Measurements from ENCODE around the gene PRUNE1.

PRUNE1 gene

GRCh38 chr1:150981177-150981804 is 27.0 kb upstream of the PRUNE1 start:
- DNase-seq (ENCODE audit: extremely low read depth, insufficient read length): no peak
- Histone ChIP-seq H3K4me3 (replicated peaks; ENCODE audit: low read depth, low read length) (no peak overlapping the region), H3K36me3 (ENCODE audit: control insufficient read depth, insufficient read depth, low read length) (no peaks in the 10 kb centered on the region), H3K27me3 (replicated peaks; ENCODE audit: control insufficient read depth, insufficient read depth, low read length) (no peaks in the 10 kb centered on the region)
- no peak for TF ChIP-seq CTCF (IDR thresholded peaks at IDR 0.05; ENCODE audit: insufficient read depth, low read length, poor library complexity, severe bottlenecking)

- H3K4me3 ChIP-seq (replicated peaks; ENCODE audit: low read depth, low read length): no peak within 1 kb of the TSS
Observed at GRCh38 chr1:150981805-150982712, 26.2 kb upstream of the PRUNE1 start, which contains the start of gene ANXA9. ANXA9 (plus strand) TSS chr1:150982292; CDS start chr1:150983106, 814 bp downstream.

GRCh38 chr1:150985179-150985825 is 22.9 kb upstream of the PRUNE1 start:
- Histone ChIP-seq H3K4me3 (replicated peaks; ENCODE audit: low read depth, low read length) (no peak overlapping the region), H3K36me3 (ENCODE audit: control insufficient read depth, insufficient read depth, low read length) (no peaks in the 10 kb centered on the region), H3K27me3 (replicated peaks; ENCODE audit: control insufficient read depth, insufficient read depth, low read length) (no peaks in the 10 kb centered on the region)
- TF ChIP-seq CTCF (IDR thresholded peaks at IDR 0.05; ENCODE audit: insufficient read depth, low read length, poor library complexity, severe bottlenecking): no peak
- DNase-seq (ENCODE audit: extremely low read depth, insufficient read length): no peak

More at GRCh38 chr1:150981805-150982712, 26.2 kb upstream of the PRUNE1 start, which contains the start of gene ANXA9:
- Histone ChIP-seq H3K27me3 (replicated peaks; ENCODE audit: control insufficient read depth, insufficient read depth, low read length) (no peaks in the 10 kb centered on the region), H3K36me3 (ENCODE audit: control insufficient read depth, insufficient read depth, low read length) (no peaks in the 10 kb centered on the region)
- no peak for DNase-seq (ENCODE audit: extremely low read depth, insufficient read length)
- no peak for TF ChIP-seq CTCF (IDR thresholded peaks at IDR 0.05; ENCODE audit: insufficient read depth, low read length, poor library complexity, severe bottlenecking)

- H3K36me3 ChIP-seq (ENCODE audit: control insufficient read depth, insufficient read depth, low read length): no peaks in the 10 kb centered on the region
- no peak overlapping the region for H3K4me3 ChIP-seq (replicated peaks; ENCODE audit: low read depth, low read length)
- no peak for TF ChIP-seq CTCF (IDR thresholded peaks at IDR 0.05; ENCODE audit: insufficient read depth, low read length, poor library complexity, severe bottlenecking)
- DNase-seq (ENCODE audit: extremely low read depth, insufficient read length): no peak
- H3K27me3 ChIP-seq (replicated peaks; ENCODE audit: control insufficient read depth, insufficient read depth, low read length): no peaks in the 10 kb centered on the region
Observed at GRCh38 chr1:150987924-150988323, 20.3 kb upstream of the PRUNE1 start.

GRCh38 chr1:150992626-150993025 is 15.6 kb upstream of the PRUNE1 start:
- Histone ChIP-seq H3K36me3 (ENCODE audit: control insufficient read depth, insufficient read depth, low read length) (no peaks in the 10 kb centered on the region), H3K4me3 (replicated peaks; ENCODE audit: low read depth, low read length) (no peak overlapping the region), H3K27me3 (replicated peaks; ENCODE audit: control insufficient read depth, insufficient read depth, low read length) (no peaks in the 10 kb centered on the region)
- no peak for DNase-seq (ENCODE audit: extremely low read depth, insufficient read length)
- TF ChIP-seq CTCF (IDR thresholded peaks at IDR 0.05; ENCODE audit: insufficient read depth, low read length, poor library complexity, severe bottlenecking): no peak
